ENCODE results near the gene SLC44A4. TPM values are rescaled to one million over a fixed set of nuclear protein-coding genes. Genes with fewer than 3 reads are reported as not detected.

Gene SLC44A4
- total RNA-seq, 1 experiment from 2014 or later: not detected

- Histone ChIP-seq H3K27ac (ENCODE audit: low read length) (no peak overlapping the region), H3K79me2 (ENCODE audit: low read length) (no peaks in the 10 kb centered on the region), H3K4me1 (ENCODE audit: low read length) (peaks cover 8% of the 10 kb centered on the region), H3K27me3 (ENCODE audit: low read length) (no peaks in the 10 kb centered on the region), H2AFZ (ENCODE audit: low read length) (no peak overlapping the region), H3K9me2 (replicated peaks; ENCODE audit: insufficient read depth, low read length) (no peaks in the 10 kb centered on the region), H3K9ac (ENCODE audit: low read length) (no peak overlapping the region), H3K4me2 (ENCODE audit: low read depth, low read length, poor library complexity, severe bottlenecking) (no peak overlapping the region), H3K9me3 (ENCODE audit: low read length) (no peaks in the 10 kb centered on the region), H3K36me3 (ENCODE audit: insufficient read depth, low read length) (no peaks in the 10 kb centered on the region), H4K20me1 (ENCODE audit: insufficient read depth, low read depth, low read length) (no peaks in the 10 kb centered on the region), H3K4me3 (ENCODE audit: low read length) (no peak overlapping the region)
- DNase-seq: no peak
These were observed 27.3 kb upstream of the SLC44A4 start for GRCh38 chr6:31906122-31906521.

- Histone ChIP-seq H3K9me2 (replicated peaks; ENCODE audit: insufficient read depth, low read length) (no peaks in the 10 kb centered on the region), H3K9ac (ENCODE audit: low read length) (no peak overlapping the region), H3K4me1 (ENCODE audit: low read length) (peaks cover 15% of the 10 kb centered on the region), H2AFZ (ENCODE audit: low read length) (no peak overlapping the region), H3K9me3 (ENCODE audit: low read length) (no peaks in the 10 kb centered on the region), H3K4me3 (ENCODE audit: low read length) (no peak overlapping the region), H3K79me2 (ENCODE audit: low read length) (no peaks in the 10 kb centered on the region; the same call in 1 of the 2 replicates), H4K20me1 (ENCODE audit: insufficient read depth, low read depth, low read length) (no peaks in the 10 kb centered on the region), H3K27ac (ENCODE audit: low read length) (no peak overlapping the region), H3K27me3 (ENCODE audit: low read length) (no peaks in the 10 kb centered on the region), H3K4me2 (ENCODE audit: low read depth, low read length, poor library complexity, severe bottlenecking) (no peak overlapping the region), H3K36me3 (ENCODE audit: insufficient read depth, low read length) (no peaks in the 10 kb centered on the region)
- DNase-seq: no peak
These were observed 26.2 kb upstream of the SLC44A4 start for GRCh38 chr6:31905041-31905440.

GRCh38 chr6:31903957-31904356 lies 25.2 kb upstream of the SLC44A4 start:
- Histone ChIP-seq H3K27ac (ENCODE audit: low read length) (no peak overlapping the region), H3K36me3 (ENCODE audit: insufficient read depth, low read length) (no peaks in the 10 kb centered on the region), H3K4me3 (ENCODE audit: low read length) (no peak overlapping the region), H3K9me3 (ENCODE audit: low read length) (no peaks in the 10 kb centered on the region), H2AFZ (ENCODE audit: low read length) (no peak overlapping the region), H3K9me2 (replicated peaks; ENCODE audit: insufficient read depth, low read length) (no peaks in the 10 kb centered on the region), H3K4me1 (ENCODE audit: low read length) (peaks cover 26% of the 10 kb centered on the region), H3K79me2 (ENCODE audit: low read length) (no peaks in the 10 kb centered on the region; the same call in 1 of the 2 replicates), H3K27me3 (ENCODE audit: low read length) (no peaks in the 10 kb centered on the region), H3K9ac (ENCODE audit: low read length) (no peak overlapping the region), H4K20me1 (ENCODE audit: insufficient read depth, low read depth, low read length) (no peaks in the 10 kb centered on the region), H3K4me2 (ENCODE audit: low read depth, low read length, poor library complexity, severe bottlenecking) (no peak overlapping the region)
- no peak for DNase-seq

- Histone ChIP-seq H3K4me2 (ENCODE audit: low read depth, low read length, poor library complexity, severe bottlenecking) (peak within 1 kb of the TSS; percentile 86), H3K9ac (ENCODE audit: low read length) (peak within 1 kb of the TSS; percentile 93), H3K79me2 (ENCODE audit: low read length) (peaks cover 3% of the 10 kb centered on the region; the same call in 1 of the 2 replicates), H3K27ac (ENCODE audit: low read length) (peak within 1 kb of the TSS; percentile 51; the same call in 1 of the 2 replicates), H3K36me3 (ENCODE audit: insufficient read depth, low read length) (no peaks in the 10 kb centered on the region), H3K9me3 (ENCODE audit: low read length) (no peaks in the 10 kb centered on the region), H2AFZ (ENCODE audit: low read length) (peak within 1 kb of the TSS; percentile 65), H3K4me3 (ENCODE audit: low read length) (peak within 1 kb of the TSS; percentile 76), H3K27me3 (ENCODE audit: low read length) (no peaks in the 10 kb centered on the region), H3K4me1 (ENCODE audit: low read length) (peaks cover 35% of the 10 kb centered on the region), H4K20me1 (ENCODE audit: insufficient read depth, low read depth, low read length) (no peaks in the 10 kb centered on the region), H3K9me2 (replicated peaks; ENCODE audit: insufficient read depth, low read length) (no peaks in the 10 kb centered on the region)
- DNase-seq: peak; percentile 98
These were observed 23.3 kb upstream of the SLC44A4 start, which contains the start of gene ZBTB12 for GRCh38 chr6:31901953-31902643. ZBTB12 (minus strand) TSS chr6:31902086; CDS start chr6:31901305, 781 bp downstream.

GRCh38 chr6:31901415-31901952 lies 22.7 kb upstream of the SLC44A4 start:
- H3K4me2 ChIP-seq (ENCODE audit: low read depth, low read length, poor library complexity, severe bottlenecking): peak overlapping the region; percentile 86
- DNase-seq: peak; percentile 88
- peaks cover 8% of the 10 kb centered on the region for H3K79me2 ChIP-seq (ENCODE audit: low read length)
- no peaks in the 10 kb centered on the region for H4K20me1 ChIP-seq (ENCODE audit: insufficient read depth, low read depth, low read length)
- H3K36me3 ChIP-seq (ENCODE audit: insufficient read depth, low read length): no peaks in the 10 kb centered on the region
- peaks cover 38% of the 10 kb centered on the region for H3K4me1 ChIP-seq (ENCODE audit: low read length)
- H3K27ac ChIP-seq (ENCODE audit: low read length): peak overlapping the region; percentile 51; the same call in 1 of the 2 replicates
- no peaks in the 10 kb centered on the region for H3K27me3 ChIP-seq (ENCODE audit: low read length)
- no peak overlapping the region for H2AFZ ChIP-seq (ENCODE audit: low read length)
- no peaks in the 10 kb centered on the region for H3K9me3 ChIP-seq (ENCODE audit: low read length)
- peak overlapping the region; percentile 76 for H3K4me3 ChIP-seq (ENCODE audit: low read length)
- peak overlapping the region; percentile 93 for H3K9ac ChIP-seq (ENCODE audit: low read length)
- no peaks in the 10 kb centered on the region for H3K9me2 ChIP-seq (replicated peaks; ENCODE audit: insufficient read depth, low read length)

- no peaks in the 10 kb centered on the region for H4K20me1 ChIP-seq (ENCODE audit: insufficient read depth, low read depth, low read length)
- peak overlapping the region; percentile 86 for H3K4me2 ChIP-seq (ENCODE audit: low read depth, low read length, poor library complexity, severe bottlenecking)
- no peaks in the 10 kb centered on the region for H3K9me3 ChIP-seq (ENCODE audit: low read length)
- H3K9me2 ChIP-seq (replicated peaks; ENCODE audit: insufficient read depth, low read length): no peaks in the 10 kb centered on the region
- H3K27me3 ChIP-seq (ENCODE audit: low read length): no peaks in the 10 kb centered on the region
- peaks cover 13% of the 10 kb centered on the region for H3K79me2 ChIP-seq (ENCODE audit: low read length)
- H3K27ac ChIP-seq (ENCODE audit: low read length): peak overlapping the region; percentile 51; the same call in 1 of the 2 replicates
- no peak for DNase-seq
- H3K9ac ChIP-seq (ENCODE audit: low read length): peak overlapping the region; percentile 93
- no peak overlapping the region for H2AFZ ChIP-seq (ENCODE audit: low read length)
- H3K4me3 ChIP-seq (ENCODE audit: low read length): peak overlapping the region; percentile 76
- H3K36me3 ChIP-seq (ENCODE audit: insufficient read depth, low read length): no peaks in the 10 kb centered on the region
- peaks cover 44% of the 10 kb centered on the region for H3K4me1 ChIP-seq (ENCODE audit: low read length)
These were observed 22.2 kb upstream of the SLC44A4 start for GRCh38 chr6:31900917-31901414.

- Histone ChIP-seq H3K9me2 (replicated peaks; ENCODE audit: insufficient read depth, low read length) (no peaks in the 10 kb centered on the region), H3K27ac (ENCODE audit: low read length) (no peak overlapping the region), H3K36me3 (ENCODE audit: insufficient read depth, low read length) (peaks cover 6% of the 10 kb centered on the region; the same call in 1 of the 2 replicates), H3K9ac (ENCODE audit: low read length) (peak overlapping the region; percentile 93), H3K4me2 (ENCODE audit: low read depth, low read length, poor library complexity, severe bottlenecking) (peak overlapping the region; percentile 89), H3K79me2 (ENCODE audit: low read length) (peaks cover 19% of the 10 kb centered on the region), H4K20me1 (ENCODE audit: insufficient read depth, low read depth, low read length) (no peaks in the 10 kb centered on the region), H3K27me3 (ENCODE audit: low read length) (no peaks in the 10 kb centered on the region), H2AFZ (ENCODE audit: low read length) (no peak overlapping the region), H3K4me1 (ENCODE audit: low read length) (peaks cover 45% of the 10 kb centered on the region), H3K4me3 (ENCODE audit: low read length) (peak overlapping the region; percentile 75; the same call in 1 of the 2 replicates), H3K9me3 (ENCODE audit: low read length) (no peaks in the 10 kb centered on the region)
- no peak for DNase-seq
These were observed 21.3 kb upstream of the SLC44A4 start for GRCh38 chr6:31899882-31900722.
